ENCODE measurements around the gene C19orf44.

Gene C19orf44

GRCh38 chr19:16524991-16525734, 29.0 kb downstream of the C19orf44 start:
- no peak for DNase-seq (ENCODE audit: low read depth)
- no peak overlapping the region for H3K4me3 ChIP-seq (ENCODE audit: low read depth, low read length)
- no peak for TF ChIP-seq CTCF (IDR thresholded peaks at IDR 0.05; ENCODE audit: control insufficient read depth, extremely low read depth, insufficient read depth)

DNA sequence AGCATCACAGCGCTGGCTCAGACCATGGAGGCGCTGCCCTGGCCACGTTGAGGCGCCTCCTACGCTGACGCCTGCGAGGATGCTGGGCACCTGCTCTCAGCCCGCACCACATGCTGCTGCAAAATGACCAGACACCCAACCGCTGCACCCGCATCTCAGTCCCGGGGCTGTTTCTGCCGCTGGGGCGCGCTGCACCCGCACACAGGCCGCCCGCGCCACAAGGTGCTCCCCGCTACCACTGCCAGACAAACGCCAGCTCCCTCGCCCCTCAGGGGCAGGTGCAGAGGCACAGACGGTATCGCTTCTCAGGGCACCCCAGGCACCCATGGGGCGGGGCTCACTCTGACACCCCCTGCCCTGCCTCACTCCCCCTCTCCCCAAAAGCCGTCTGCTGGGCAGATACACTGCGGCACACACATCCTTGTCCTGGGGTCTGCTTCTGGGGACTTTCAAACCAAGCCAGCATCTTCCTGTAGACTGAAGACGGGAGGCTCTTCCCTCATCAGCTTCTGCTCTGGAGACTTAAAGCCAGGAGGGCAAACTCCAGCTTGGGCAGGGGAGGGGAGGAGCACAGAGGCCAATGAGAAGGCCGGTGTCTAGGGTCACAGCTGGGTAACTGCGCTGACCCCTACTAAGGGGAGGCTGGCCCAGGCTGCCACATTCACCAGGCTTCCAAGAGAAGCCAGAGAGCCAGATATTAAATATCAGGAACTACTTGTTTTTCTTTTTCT, 29.7 kb downstream of the C19orf44 start:
- no peak overlapping the region for H3K4me3 ChIP-seq (ENCODE audit: low read depth, low read length)
- DNase-seq (ENCODE audit: low read depth): no peak
- TF ChIP-seq CTCF (IDR thresholded peaks at IDR 0.05; ENCODE audit: control insufficient read depth, extremely low read depth, insufficient read depth): no peak

DNA sequence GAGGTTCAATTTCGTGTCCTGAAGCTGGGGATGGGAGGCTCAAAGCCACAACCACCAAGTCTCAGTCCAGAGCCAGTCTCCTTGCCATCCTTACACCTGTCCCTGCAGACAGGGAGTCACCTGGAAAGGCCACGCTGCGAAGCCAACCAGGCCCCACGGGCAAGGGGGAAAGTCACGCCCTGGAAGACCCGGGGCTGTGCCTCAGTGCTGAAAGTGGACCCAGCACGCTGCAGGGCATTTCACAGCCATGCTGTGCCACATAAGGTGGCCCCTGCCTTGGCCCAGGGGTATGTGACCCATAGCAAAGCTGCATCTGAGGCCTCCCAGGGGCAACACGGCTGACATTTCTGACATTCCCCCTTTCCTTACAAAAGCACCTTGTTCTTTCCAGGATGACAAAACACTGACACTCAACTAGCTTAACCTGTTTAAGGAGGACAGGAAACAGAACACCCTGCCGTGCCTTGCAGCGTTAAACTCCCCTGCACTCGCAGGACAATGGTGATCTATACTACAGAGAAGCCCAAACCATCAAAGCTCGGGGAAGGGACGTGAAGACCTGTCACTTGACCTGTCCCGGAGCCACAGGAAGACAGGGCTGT, 31.2 kb downstream of the C19orf44 start:
- no peak for TF ChIP-seq CTCF (IDR thresholded peaks at IDR 0.05; ENCODE audit: control insufficient read depth, extremely low read depth, insufficient read depth)
- H3K4me3 ChIP-seq (ENCODE audit: low read depth, low read length): no peak overlapping the region
- DNase-seq (ENCODE audit: low read depth): no peak

DNA sequence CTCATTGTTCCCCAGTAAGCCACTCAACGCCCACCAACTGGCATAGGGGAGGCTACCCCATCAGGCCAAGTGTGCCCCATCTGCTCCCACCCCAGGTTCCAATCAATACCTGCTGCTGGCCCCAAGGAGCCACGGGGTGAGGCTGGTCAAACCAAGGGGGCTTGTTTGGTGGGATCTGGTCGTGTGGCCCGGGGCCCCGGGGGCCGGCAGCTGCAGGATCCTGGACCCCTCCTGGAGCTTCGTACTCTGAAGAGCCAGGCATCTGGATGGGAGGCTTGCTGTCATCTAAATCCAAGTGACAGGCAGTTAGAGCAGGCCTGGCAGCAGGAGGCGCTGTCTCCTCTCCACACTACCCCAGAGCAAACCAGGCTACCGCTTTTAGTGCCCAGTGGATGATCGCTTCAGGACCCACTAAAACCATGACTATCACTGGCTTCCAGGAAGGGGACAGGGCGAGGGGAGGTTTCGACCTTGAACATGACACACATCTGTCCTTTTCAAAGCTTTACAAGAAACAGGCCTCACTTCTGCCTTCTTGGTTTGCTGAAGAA, 31.9 kb downstream of the C19orf44 start:
- H3K4me3 ChIP-seq (ENCODE audit: low read depth, low read length): no peak overlapping the region
- no peak for DNase-seq (ENCODE audit: low read depth)
- peak; percentile 66 for TF ChIP-seq CTCF (IDR thresholded peaks at IDR 0.05; ENCODE audit: control insufficient read depth, extremely low read depth, insufficient read depth)

DNA sequence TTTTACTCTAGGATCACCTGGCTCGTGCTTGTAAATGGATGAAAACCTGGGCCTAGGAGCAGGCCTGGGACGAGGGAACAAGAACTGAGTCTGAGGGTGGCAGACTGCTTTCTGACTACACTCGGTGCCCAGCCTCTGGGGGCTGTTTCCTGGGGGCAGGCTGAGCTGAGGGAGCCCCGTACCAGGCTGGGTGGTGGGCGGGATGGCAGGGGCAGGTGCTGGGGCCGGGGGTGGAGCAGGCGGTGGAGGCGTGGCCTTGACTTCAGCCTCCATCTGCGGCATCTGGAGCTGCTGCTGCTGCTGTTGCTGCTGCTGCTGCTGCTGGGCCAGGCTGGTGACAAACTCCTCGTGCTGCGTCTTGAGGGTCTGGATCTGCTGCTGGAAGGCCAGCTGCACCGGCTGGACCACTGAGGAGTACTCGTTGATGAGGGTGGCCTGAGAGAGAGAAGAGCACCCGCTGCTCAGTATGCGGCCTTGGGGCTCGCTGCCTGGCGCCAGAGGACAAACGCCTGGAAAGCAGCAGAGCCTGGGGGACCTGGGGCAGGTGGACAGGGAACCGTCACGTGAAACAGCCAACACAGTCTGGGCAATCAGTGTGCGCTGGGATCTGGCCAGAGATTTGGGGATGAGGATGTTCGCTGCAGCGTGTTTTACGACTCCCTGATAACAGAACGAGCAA, 33.4 kb downstream of the C19orf44 start:
- TF ChIP-seq CTCF (IDR thresholded peaks at IDR 0.05; ENCODE audit: control insufficient read depth, extremely low read depth, insufficient read depth): no peak
- no peak overlapping the region for H3K4me3 ChIP-seq (ENCODE audit: low read depth, low read length)
- DNase-seq (ENCODE audit: low read depth): no peak

- no peak for TF ChIP-seq CTCF (IDR thresholded peaks at IDR 0.05; ENCODE audit: control insufficient read depth, extremely low read depth, insufficient read depth)
- no peak for DNase-seq (ENCODE audit: low read depth)
- H3K4me3 ChIP-seq (ENCODE audit: low read depth, low read length): no peak overlapping the region
These were observed 34.6 kb downstream of the C19orf44 start for GRCh38 chr19:16530540-16531379.

Measured in LNCaP clone FGC (cell line).